ENCODE results near the gene PPFIBP2. TPM values are rescaled to one million over a fixed set of nuclear protein-coding genes. Genes with fewer than 3 reads are reported as not detected.
A peak's percentile ranks its signal among the peaks of the same experiment; 100 is the strongest.

PPFIBP2 gene
- total and polyA plus RNA-seq, 2 of the 13 experiments (the other 11 are each of a cell fraction or from before 2014, with no cell fraction given): 15.0 to 52.5 TPM

- TF ChIP-seq, protein P1, sequence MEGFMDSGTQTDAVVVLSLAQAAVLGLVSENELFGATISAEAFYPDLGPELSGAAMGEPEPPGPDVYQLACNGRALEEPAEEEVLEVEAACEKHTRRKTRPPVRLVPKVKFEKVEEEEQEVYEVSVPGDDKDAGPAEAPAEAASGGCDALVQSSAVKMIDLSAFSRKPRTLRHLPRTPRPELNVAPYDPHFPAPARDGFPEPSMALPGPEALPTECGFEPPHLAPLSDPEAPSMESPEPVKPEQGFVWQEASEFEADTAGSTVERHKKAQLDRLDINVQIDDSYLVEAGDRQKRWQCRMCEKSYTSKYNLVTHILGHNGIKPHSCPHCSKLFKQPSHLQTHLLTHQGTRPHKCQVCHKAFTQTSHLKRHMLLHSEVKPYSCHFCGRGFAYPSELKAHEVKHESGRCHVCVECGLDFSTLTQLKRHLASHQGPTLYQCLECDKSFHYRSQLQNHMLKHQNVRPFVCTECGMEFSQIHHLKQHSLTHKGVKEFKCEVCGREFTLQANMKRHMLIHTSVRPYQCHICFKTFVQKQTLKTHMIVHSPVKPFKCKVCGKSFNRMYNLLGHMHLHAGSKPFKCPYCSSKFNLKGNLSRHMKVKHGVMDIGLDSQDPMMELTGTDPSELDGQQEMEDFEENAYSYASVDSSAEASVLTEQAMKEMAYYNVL (CRISPR knock-in tag; IDR thresholded peaks at IDR 0.05; ENCODE audit: borderline replicate concordance): no peak
- TF ChIP-seq ZNF180 (CRISPR knock-in tag; IDR thresholded peaks at IDR 0.05; ENCODE audit: borderline replicate concordance, low read depth) (no peak), ZNF160 (CRISPR knock-in tag; IDR thresholded peaks at IDR 0.05) (no peak), BCL6 (CRISPR knock-in tag; IDR thresholded peaks at IDR 0.05) (peak; percentile 99), YEATS2 (CRISPR knock-in tag; IDR thresholded peaks at IDR 0.05; ENCODE audit: borderline replicate concordance) (no peak), TSC22D2 (CRISPR knock-in tag; IDR thresholded peaks at IDR 0.05; ENCODE audit: borderline replicate concordance) (no peak), IKZF1 (IDR thresholded peaks at IDR 0.05) (no peak), CEBPB (IDR thresholded peaks at IDR 0.05; ENCODE audit: borderline replicate concordance, low read depth, low read length) (peak; percentile 59; the same call in 1 of the 2 replicates), TCF7 (IDR thresholded peaks at IDR 0.05; ENCODE audit: low read depth) (peak; percentile 52), ZC3H13 (CRISPR knock-in tag; IDR thresholded peaks at IDR 0.05) (no peak), FOXO1 (CRISPR knock-in tag; IDR thresholded peaks at IDR 0.05) (0 out of 2 replicates have a peak, but pooled peaks have one; percentile 16), ATRX (CRISPR knock-in tag; IDR thresholded peaks at IDR 0.05; ENCODE audit: borderline replicate concordance) (no peak), MLLT10 (CRISPR knock-in tag; IDR thresholded peaks at IDR 0.05) (no peak)
- TF ChIP-seq, protein P2, sequence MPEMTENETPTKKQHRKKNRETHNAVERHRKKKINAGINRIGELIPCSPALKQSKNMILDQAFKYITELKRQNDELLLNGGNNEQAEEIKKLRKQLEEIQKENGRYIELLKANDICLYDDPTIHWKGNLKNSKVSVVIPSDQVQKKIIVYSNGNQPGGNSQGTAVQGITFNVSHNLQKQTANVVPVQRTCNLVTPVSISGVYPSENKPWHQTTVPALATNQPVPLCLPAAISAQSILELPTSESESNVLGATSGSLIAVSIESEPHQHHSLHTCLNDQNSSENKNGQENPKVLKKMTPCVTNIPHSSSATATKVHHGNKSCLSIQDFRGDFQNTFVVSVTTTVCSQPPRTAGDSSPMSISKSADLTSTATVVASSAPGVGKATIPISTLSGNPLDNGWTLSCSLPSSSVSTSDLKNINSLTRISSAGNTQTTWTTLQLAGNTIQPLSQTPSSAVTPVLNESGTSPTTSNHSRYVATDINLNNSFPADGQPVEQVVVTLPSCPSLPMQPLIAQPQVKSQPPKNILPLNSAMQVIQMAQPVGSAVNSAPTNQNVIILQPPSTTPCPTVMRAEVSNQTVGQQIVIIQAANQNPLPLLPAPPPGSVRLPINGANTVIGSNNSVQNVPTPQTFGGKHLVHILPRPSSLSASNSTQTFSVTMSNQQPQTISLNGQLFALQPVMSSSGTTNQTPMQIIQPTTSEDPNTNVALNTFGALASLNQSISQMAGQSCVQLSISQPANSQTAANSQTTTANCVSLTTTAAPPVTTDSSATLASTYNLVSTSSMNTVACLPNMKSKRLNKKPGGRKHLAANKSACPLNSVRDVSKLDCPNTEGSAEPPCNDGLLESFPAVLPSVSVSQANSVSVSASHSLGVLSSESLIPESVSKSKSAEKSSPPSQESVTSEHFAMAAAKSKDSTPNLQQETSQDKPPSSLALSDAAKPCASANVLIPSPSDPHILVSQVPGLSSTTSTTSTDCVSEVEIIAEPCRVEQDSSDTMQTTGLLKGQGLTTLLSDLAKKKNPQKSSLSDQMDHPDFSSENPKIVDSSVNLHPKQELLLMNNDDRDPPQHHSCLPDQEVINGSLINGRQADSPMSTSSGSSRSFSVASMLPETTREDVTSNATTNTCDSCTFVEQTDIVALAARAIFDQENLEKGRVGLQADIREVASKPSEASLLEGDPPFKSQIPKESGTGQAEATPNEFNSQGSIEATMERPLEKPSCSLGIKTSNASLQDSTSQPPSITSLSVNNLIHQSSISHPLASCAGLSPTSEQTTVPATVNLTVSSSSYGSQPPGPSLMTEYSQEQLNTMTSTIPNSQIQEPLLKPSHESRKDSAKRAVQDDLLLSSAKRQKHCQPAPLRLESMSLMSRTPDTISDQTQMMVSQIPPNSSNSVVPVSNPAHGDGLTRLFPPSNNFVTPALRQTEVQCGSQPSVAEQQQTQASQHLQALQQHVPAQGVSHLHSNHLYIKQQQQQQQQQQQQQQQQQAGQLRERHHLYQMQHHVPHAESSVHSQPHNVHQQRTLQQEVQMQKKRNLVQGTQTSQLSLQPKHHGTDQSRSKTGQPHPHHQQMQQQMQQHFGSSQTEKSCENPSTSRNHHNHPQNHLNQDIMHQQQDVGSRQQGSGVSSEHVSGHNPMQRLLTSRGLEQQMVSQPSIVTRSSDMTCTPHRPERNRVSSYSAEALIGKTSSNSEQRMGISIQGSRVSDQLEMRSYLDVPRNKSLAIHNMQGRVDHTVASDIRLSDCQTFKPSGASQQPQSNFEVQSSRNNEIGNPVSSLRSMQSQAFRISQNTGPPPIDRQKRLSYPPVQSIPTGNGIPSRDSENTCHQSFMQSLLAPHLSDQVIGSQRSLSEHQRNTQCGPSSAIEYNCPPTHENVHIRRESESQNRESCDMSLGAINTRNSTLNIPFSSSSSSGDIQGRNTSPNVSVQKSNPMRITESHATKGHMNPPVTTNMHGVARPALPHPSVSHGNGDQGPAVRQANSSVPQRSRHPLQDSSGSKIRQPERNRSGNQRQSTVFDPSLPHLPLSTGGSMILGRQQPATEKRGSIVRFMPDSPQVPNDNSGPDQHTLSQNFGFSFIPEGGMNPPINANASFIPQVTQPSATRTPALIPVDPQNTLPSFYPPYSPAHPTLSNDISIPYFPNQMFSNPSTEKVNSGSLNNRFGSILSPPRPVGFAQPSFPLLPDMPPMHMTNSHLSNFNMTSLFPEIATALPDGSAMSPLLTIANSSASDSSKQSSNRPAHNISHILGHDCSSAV (CRISPR knock-in tag; IDR thresholded peaks at IDR 0.05; ENCODE audit: borderline replicate concordance): no peak
- TF ChIP-seq, protein P3, sequence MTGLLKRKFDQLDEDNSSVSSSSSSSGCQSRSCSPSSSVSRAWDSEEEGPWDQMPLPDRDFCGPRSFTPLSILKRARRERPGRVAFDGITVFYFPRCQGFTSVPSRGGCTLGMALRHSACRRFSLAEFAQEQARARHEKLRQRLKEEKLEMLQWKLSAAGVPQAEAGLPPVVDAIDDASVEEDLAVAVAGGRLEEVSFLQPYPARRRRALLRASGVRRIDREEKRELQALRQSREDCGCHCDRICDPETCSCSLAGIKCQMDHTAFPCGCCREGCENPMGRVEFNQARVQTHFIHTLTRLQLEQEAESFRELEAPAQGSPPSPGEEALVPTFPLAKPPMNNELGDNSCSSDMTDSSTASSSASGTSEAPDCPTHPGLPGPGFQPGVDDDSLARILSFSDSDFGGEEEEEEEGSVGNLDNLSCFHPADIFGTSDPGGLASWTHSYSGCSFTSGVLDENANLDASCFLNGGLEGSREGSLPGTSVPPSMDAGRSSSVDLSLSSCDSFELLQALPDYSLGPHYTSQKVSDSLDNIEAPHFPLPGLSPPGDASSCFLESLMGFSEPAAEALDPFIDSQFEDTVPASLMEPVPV (CRISPR knock-in tag; IDR thresholded peaks at IDR 0.05): no peak
- TF ChIP-seq, protein P4, sequence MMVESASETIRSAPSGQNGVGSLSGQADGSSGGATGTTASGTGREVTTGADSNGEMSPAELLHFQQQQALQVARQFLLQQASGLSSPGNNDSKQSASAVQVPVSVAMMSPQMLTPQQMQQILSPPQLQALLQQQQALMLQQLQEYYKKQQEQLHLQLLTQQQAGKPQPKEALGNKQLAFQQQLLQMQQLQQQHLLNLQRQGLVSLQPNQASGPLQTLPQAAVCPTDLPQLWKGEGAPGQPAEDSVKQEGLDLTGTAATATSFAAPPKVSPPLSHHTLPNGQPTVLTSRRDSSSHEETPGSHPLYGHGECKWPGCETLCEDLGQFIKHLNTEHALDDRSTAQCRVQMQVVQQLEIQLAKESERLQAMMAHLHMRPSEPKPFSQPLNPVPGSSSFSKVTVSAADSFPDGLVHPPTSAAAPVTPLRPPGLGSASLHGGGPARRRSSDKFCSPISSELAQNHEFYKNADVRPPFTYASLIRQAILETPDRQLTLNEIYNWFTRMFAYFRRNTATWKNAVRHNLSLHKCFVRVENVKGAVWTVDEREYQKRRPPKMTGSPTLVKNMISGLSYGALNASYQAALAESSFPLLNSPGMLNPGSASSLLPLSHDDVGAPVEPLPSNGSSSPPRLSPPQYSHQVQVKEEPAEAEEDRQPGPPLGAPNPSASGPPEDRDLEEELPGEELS (CRISPR knock-in tag; IDR thresholded peaks at IDR 0.05): 0 out of 2 replicates have a peak, but pooled peaks have one; percentile 19
Measured at GRCh38 chr11:7613394-7613720, 99.6 kb downstream of the PPFIBP2 start (continued).
